ENCODE measurements around the gene DUSP28.

Gene DUSP28

DNA sequence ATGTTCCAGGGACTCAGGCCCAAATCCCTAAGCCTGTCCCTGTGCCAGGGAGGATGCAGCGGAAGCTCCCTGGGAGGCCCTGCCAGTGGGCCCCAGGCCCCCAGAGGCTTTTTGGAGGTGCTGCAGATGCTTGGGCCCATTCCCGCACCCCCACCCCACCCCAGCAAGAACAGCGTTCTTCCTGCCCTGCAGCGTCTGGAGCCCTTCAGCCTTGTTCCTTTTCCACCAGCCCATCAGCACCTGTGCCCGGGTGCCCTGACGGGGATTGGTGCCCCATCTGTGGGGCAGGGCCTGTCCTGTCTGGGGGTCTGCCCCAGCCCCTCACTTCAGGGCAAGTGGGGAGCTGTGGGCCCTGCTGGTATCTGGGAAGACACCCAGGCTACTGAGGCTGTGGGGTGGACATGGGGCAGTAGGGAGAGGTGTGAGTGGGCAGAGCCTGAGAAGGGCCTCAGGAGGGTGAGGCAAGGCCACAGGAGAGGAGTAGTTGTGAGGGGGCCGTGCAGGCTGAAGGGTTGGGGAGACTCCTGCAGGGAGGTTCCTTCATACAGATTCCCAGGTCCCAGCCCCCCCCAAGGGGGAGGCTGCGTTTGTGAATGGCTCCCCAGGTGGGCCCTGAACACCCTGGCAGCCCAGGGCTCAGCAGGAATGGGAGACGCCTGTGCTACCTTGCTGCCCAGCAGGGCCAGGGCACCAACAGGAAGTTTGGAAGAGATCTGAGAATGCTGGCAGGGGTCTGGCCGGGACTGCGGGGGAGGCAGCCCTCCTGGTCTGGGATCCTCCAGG is 10.6 kb downstream of the DUSP28 start:
- TF ChIP-seq, protein P1, sequence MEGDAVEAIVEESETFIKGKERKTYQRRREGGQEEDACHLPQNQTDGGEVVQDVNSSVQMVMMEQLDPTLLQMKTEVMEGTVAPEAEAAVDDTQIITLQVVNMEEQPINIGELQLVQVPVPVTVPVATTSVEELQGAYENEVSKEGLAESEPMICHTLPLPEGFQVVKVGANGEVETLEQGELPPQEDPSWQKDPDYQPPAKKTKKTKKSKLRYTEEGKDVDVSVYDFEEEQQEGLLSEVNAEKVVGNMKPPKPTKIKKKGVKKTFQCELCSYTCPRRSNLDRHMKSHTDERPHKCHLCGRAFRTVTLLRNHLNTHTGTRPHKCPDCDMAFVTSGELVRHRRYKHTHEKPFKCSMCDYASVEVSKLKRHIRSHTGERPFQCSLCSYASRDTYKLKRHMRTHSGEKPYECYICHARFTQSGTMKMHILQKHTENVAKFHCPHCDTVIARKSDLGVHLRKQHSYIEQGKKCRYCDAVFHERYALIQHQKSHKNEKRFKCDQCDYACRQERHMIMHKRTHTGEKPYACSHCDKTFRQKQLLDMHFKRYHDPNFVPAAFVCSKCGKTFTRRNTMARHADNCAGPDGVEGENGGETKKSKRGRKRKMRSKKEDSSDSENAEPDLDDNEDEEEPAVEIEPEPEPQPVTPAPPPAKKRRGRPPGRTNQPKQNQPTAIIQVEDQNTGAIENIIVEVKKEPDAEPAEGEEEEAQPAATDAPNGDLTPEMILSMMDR (IDR thresholded peaks at IDR 0.05), result no peak
- Histone ChIP-seq H3K9me3 (no peaks in the 10 kb centered on the region), H3K4me3 (ENCODE audit: low read depth in 1 of 2, low read length in 1 of 2) (peak overlapping the region; percentile 65 to 75), H3K27me3 (no peaks in the 10 kb centered on the region), H3K36me3 (peaks cover 54% of the 10 kb centered on the region), H3K27ac (no peak overlapping the region), H3K4me1 (ENCODE audit: control insufficient read depth in 1 of 2, insufficient read depth in 1 of 2, low read depth in 1 of 2, low read length in 1 of 2) (peaks cover 46 to 53% of the 10 kb centered on the region in 2 experiments)

DNA sequence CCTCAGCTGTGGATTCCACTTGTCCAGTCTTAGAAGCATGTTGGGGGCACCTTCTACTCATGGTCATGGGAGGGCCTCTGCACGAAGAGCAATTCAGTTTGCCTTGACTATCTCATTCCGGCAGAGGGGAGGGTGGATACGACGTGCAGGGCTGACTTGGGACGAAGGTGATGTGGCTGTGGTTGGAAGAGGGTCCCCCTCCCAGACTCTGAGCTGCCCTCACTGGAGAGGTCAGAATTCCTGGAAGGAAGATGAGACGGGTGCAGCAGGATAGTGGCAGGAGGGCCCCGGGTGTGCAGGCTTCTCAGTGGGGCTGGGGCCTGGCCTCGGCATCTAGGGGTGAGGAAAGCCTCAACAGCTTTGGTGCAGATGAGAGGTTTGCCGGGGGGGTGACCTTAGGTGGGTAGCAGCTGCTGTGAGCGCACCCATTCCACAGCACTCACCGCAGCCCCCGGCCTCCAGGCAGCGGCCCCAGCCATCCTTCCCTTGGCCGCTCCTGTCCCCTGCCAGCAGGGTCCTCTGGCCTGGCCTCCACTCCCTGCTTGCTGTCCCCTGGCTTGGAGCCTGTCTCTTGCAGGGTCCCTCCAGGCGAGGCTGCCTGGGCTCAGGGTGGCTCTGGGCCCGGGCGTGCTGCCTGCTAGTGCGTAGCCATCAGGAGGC is 11.3 kb downstream of the DUSP28 start:
- TF ChIP-seq, protein P1 (IDR thresholded peaks at IDR 0.05), result no peak
- H3K9me3 ChIP-seq, result no peaks in the 10 kb centered on the region
- H3K27ac ChIP-seq, result no peak overlapping the region
- H3K4me3 ChIP-seq (ENCODE audit: low read depth in 1 of 2, low read length in 1 of 2), result no peak overlapping the region
- H3K36me3 ChIP-seq, result peaks cover 62% of the 10 kb centered on the region
- H3K4me1 ChIP-seq (ENCODE audit: control insufficient read depth in 1 of 2, insufficient read depth in 1 of 2, low read depth in 1 of 2, low read length in 1 of 2), result peaks cover 40 to 46% of the 10 kb centered on the region in 2 experiments
- H3K27me3 ChIP-seq, result no peaks in the 10 kb centered on the region

DNA sequence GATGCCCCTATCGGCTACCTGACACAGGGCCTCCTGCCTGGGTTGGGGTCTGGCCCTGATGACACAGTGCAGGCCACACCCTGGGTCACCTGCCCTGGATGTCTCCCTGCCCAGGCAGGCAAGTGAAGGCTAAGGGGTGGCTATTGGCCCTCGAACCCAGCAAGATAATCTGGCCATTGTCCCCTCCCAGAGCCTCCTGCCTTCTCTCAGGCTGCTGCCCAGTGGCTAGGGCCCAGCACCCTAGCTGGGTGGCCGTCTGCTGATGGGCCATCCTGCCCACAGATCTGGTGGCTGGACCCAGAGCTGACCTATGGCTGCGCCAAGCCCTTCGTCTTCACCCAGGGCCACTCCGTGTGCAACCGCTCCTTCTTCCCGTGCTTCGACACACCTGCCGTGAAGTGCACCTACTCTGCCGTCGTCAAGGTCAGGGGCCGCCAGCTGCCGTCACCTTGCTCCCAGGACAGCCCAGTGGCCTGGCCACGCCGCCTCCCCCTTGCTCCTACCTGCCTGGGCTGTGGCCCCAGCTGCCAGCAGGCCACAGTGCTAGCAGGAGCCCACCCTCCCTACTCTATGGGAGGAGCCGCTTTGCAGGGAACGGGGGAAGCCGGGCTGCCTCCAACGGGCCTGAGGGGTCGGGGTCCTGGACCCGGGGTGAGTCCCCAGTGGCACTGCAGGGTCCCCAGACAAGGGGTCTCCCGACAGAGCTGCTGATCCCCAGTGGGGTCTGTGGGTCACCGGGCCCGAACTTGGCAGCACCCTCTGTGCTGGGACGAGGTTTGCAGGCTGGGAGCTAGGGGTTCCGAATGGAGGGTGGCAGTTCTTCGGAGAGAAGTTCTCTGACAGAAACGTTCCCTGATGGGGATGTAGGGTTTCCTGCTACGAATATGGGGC is 12.2 kb downstream of the DUSP28 start:
- Histone ChIP-seq H3K36me3 (peaks cover 71% of the 10 kb centered on the region), H3K4me3 (ENCODE audit: low read depth in 1 of 2, low read length in 1 of 2) (no peak overlapping the region), H3K27ac (no peak overlapping the region), H3K27me3 (no peaks in the 10 kb centered on the region), H3K9me3 (no peaks in the 10 kb centered on the region), H3K4me1 (ENCODE audit: control insufficient read depth in 1 of 2, insufficient read depth in 1 of 2, low read depth in 1 of 2, low read length in 1 of 2) (peaks cover 31 to 37% of the 10 kb centered on the region in 2 experiments)
- TF ChIP-seq, protein P1 (IDR thresholded peaks at IDR 0.05), result no peak

DNA sequence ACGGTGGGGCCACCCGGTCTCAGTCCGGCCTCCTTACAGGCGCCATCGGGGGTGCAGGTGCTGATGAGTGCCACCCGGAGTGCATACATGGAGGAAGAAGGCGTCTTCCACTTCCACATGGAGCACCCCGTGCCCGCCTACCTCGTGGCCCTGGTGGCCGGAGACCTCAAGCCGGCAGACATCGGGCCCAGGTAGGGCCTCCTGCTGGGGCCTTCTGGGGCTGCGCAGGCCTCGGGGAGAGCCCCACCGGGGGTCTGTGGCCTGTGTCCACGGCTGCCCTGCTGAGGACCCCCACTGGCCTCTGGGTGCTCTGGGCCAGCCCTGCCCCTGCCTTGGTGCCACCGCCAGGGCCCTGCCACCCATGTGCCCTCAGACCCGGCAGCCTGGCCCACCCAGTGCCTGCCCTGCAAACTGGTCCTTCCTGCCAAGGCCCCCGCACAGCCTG is 12.9 kb downstream of the DUSP28 start:
- Histone ChIP-seq H3K9me3 (no peaks in the 10 kb centered on the region), H3K4me3 (ENCODE audit: low read depth in 1 of 2, low read length in 1 of 2) (no peak overlapping the region), H3K36me3 (peaks cover 78% of the 10 kb centered on the region), H3K27ac (no peak overlapping the region), H3K27me3 (no peaks in the 10 kb centered on the region), H3K4me1 (ENCODE audit: control insufficient read depth in 1 of 2, insufficient read depth in 1 of 2, low read depth in 1 of 2, low read length in 1 of 2) (peaks cover 27 to 33% of the 10 kb centered on the region in 2 experiments)
- TF ChIP-seq, protein P1 (IDR thresholded peaks at IDR 0.05), result no peak
